PC-9 (cell line): ENCODE measurements around the gene CDK5RAP1. TPM values are rescaled to one million over a fixed set of nuclear protein-coding genes. Genes with fewer than 3 reads are reported as not detected.
"Not testable (repeated sequence)": the region's sequence is repeated elsewhere in the genome, so short reads cannot be mapped to it uniquely, and the experiment has no call there.

Source experiments
- BruUV-seq: library from RNA; stranded (reverse); fragments of 400-500 nt; replicated peaks from 2 replicates; lab custom pipeline; 2021; lab: Mats Ljungman, UMichigan
- CTCF ChIA-PET: fragments of 300-600 bp; sonication (Branson Sonifier 250); formaldehyde crosslinking; loops from one replicate; lab custom pipeline; 2022; ENCODE audit warnings: antibody characterized with exemption; lab: Charles Lee
- POLR2A ChIA-PET: fragments of 300-600 bp; sonication (Branson Sonifier 250); formaldehyde crosslinking; loops from one replicate; lab custom pipeline; 2022; ENCODE audit warnings: antibody characterized with exemption; ENCODE audit not compliant: unreplicated experiment; lab: Charles Lee
- DNase-seq, 2 experiments: peaks; one replicate each; pipeline versions ENCODE4 v3.0.0 to v3.0.0-alpha.2; 2015 to 2022; ENCODE audit warnings: mixed read lengths in 1 of 2
- H2AFZ ChIP-seq: fragments of 200-600 bp; sonication (generic); 2 replicates; pipeline ENCODE4 v1.8.1; 2017; ENCODE audit warnings: antibody characterized with exemption
- H3F3A ChIP-seq: fragments of 200-600 bp; sonication (generic); 2 replicates; pipeline ENCODE4 v1.8.1; 2017; ENCODE audit warnings: antibody characterized with exemption, mild to moderate bottlenecking, low read depth; ENCODE audit not compliant: insufficient read depth
- H3K27ac ChIP-seq: fragments of 200-600 bp; sonication (generic); 2 replicates; pipeline ENCODE4 v1.6.1; 2016; ENCODE audit warnings: mixed run types
- H3K27me3 ChIP-seq: fragments of 200-600 bp; sonication (generic); 2 replicates; pipeline ENCODE4 v1.6.1; 2016; ENCODE audit warnings: low read depth, mixed run types; ENCODE audit not compliant: insufficient read depth
- H3K36me3 ChIP-seq: fragments of 200-600 bp; sonication (generic); 2 replicates; pipeline ENCODE4 v1.6.1; 2016; ENCODE audit warnings: low read depth, mixed run types
- H3K4me1 ChIP-seq: fragments of 200-600 bp; sonication (generic); replicated peaks from 2 replicates; pipeline ENCODE4 v1.6.1; 2016; ENCODE audit warnings: mixed run types; ENCODE audit not compliant: insufficient read depth
- H3K4me2 ChIP-seq: fragments of 200-600 bp; sonication (generic); 2 replicates; pipeline ENCODE4 v1.6.1; 2017; ENCODE audit warnings: mixed run types
- H3K4me3 ChIP-seq: fragments of 200-600 bp; sonication (generic); 2 replicates; pipeline ENCODE4 v1.6.1; 2016; ENCODE audit warnings: mixed run types
- H3K79me2 ChIP-seq: fragments of 200-600 bp; sonication (generic); 2 replicates; pipeline ENCODE4 v1.6.1; 2017; ENCODE audit warnings: low read depth, mixed run types
- H3K9me2 ChIP-seq: fragments of 200-600 bp; sonication (generic); 2 replicates; pipeline ENCODE4 v1.8.1; 2017; ENCODE audit warnings: mild to moderate bottlenecking; ENCODE audit not compliant: insufficient read depth
- H3K9me3 ChIP-seq: fragments of 200-600 bp; sonication (generic); 2 replicates; pipeline ENCODE4 v1.8.1; 2016; ENCODE audit warnings: low read depth; ENCODE audit not compliant: insufficient read depth
- H4K20me1 ChIP-seq: fragments of 200-600 bp; sonication (generic); 2 replicates; pipeline ENCODE4 v1.8.1; 2017; ENCODE audit not compliant: insufficient read depth
- EZH2 ChIP-seq: fragments of 200-600 bp; sonication (generic); IDR thresholded peaks from 2 replicates; pipeline ENCODE4 v1.8.0; 2017; ENCODE audit warnings: antibody characterized with exemption, low read depth
- intact Hi-C: fragments of 100-400 bp; cut with micrococcal nuclease; formaldehyde crosslinking; loops from one replicate; pipeline ENCODE4 v1.10.0; 2022; ENCODE audit not compliant: unreplicated experiment
- total RNA-seq: library from RNA; stranded (reverse); gene quantifications from 2 replicates; pipeline ENCODE4 v1.2.3, GENCODE V29; 2021
- TF ChIP-seq, protein P1 (sequence below): fragments of 200-600 bp; sonication (generic); conservative IDR thresholded peaks from 2 replicates; pipeline ENCODE4 v1.6.1; 2017; ENCODE audit warnings: mixed run types, antibody characterized with exemption, mild to moderate bottlenecking, moderate library complexity

The CDK5RAP1 gene
- total RNA-seq, 1 experiment from 2014 or later = 45.3 TPM

DNA sequence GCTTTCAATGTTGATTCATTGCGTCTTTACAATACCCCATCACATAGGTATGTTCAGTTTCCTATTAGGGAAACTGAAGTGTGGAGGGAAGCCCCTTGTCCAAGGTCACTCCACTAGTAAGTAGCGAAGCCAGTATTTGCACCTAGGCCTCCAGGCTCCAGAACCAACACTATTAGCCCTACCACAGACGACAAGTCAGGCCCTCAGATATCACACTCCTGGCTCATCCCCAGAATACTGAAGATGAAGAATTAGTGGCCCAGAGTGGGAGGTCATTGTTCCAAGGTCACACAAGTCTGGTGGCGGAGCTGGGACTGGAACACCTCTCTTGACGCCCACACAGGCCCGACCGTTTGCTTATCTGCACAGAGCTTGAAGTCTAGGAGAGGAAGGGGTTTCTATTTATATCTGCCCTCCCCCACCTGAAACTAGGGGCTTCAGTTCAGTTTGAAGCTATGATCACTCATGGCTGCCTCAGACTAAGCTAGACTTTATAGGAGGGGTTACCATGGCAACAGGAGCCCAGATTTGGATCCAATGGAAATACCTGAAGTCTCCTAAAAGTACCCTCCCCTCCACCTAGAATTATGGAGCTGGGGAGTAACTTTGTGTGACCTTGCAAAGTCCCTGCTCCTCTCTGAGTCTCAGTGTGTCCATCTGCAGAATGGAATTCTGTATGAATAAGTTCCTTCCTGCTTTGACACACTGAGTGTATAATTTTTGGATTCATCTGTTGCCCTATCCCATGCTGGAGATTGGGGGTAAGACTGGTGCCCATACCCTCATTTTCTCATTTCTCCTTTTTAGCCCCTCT, 40.0 kb upstream of the CDK5RAP1 start:
- Histone ChIP-seq H3F3A (peaks cover 17% of the 10 kb centered on the region), H3K9me3 (no peaks in the 10 kb centered on the region), H3K27ac (no peak overlapping the region), H3K4me3 (no peak overlapping the region), H2AFZ (no peak overlapping the region), H3K9me2 (no peaks in the 10 kb centered on the region), H3K36me3 (no peaks in the 10 kb centered on the region), H3K27me3 (no peaks in the 10 kb centered on the region), H4K20me1 (no peaks in the 10 kb centered on the region), H3K79me2 (no peaks in the 10 kb centered on the region), H3K4me1 (peaks cover 4% of the 10 kb centered on the region; the same call in 1 of the 2 replicates), H3K4me2 (no peak overlapping the region)
- DNase-seq = no peak
- BruUV-seq = no TSS peak
- TF ChIP-seq, protein P1, sequence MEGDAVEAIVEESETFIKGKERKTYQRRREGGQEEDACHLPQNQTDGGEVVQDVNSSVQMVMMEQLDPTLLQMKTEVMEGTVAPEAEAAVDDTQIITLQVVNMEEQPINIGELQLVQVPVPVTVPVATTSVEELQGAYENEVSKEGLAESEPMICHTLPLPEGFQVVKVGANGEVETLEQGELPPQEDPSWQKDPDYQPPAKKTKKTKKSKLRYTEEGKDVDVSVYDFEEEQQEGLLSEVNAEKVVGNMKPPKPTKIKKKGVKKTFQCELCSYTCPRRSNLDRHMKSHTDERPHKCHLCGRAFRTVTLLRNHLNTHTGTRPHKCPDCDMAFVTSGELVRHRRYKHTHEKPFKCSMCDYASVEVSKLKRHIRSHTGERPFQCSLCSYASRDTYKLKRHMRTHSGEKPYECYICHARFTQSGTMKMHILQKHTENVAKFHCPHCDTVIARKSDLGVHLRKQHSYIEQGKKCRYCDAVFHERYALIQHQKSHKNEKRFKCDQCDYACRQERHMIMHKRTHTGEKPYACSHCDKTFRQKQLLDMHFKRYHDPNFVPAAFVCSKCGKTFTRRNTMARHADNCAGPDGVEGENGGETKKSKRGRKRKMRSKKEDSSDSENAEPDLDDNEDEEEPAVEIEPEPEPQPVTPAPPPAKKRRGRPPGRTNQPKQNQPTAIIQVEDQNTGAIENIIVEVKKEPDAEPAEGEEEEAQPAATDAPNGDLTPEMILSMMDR = no peak
- TF ChIP-seq EZH2 = no peak
- POLR2A ChIA-PET = interaction anchor here (0.6 kb wide), 1 partner anchor 121 kb away, joined by 4 read pairs; no protein-coding TSS in a partner anchor
- intact Hi-C loops = no loop called here
- CTCF ChIA-PET = interaction anchor here (0.6 kb wide), 3 partner anchors 23 to 117 kb away, joined by 3 to 5 read pairs (median 4); partner anchors contain the start of gene CDK5RAP1

DNA sequence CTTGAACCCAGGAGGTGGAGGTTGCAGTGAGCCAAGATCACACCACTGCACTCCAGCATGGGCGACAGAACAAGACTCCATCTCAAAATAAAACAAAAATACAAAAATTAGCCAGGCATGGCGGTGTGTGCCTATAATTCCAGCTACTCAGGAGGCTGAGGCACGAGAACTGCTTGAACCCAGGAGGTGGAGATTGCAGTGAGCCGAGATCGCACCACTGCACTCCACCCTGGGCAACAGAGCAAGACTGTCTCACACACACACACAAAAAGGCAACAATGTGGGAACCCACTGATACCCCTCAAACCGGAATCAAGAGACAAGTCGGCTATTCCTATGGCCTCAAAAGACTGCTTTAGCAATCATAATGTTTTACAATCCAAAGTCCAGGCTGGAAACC, 39.2 kb upstream of the CDK5RAP1 start:
- POLR2A ChIA-PET = interaction anchor here (0.6 kb wide), 1 partner anchor 122 kb away, joined by 4 read pairs; no protein-coding TSS in a partner anchor
- DNase-seq, intact Hi-C loops: not testable (repeated sequence)

DNA sequence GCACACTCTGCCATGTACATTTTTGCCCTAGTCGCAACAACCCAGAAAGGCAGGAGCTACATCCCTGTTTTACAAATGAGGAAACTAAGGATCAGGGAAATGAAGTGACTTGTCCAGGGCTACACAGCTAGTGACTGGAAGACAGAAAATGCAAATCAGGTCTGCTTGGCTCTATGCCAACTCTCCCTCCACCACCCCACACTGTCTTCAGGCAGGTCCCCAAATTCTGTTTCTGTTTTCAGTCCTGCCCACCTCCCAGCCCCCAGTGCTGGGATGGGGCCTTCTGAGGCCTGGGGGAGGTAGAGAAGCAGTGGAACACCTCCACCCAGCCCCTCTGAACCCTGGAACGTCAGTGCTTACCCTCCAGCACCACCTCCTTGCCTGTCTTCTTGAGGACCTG, 37.2 kb upstream of the CDK5RAP1 start:
- ChIA-PET CTCF (no interaction called here), POLR2A (interaction anchor here (0.5 to 0.6 kb wide), 2 partner anchors 17 to 557 kb away, joined by 6 to 9 read pairs; no protein-coding TSS in a partner anchor)
- BruUV-seq = no TSS peak

More for the DNA sequence above, 39.2 kb upstream of the CDK5RAP1 start:
- not testable (repeated sequence) for H3K79me2 ChIP-seq, H3K27ac ChIP-seq, H3K4me1 ChIP-seq, BruUV-seq, H3K4me2 ChIP-seq, H3K9me3 ChIP-seq, H3K9me2 ChIP-seq, H3K4me3 ChIP-seq, H3K36me3 ChIP-seq, H3K27me3 ChIP-seq, H4K20me1 ChIP-seq, H2AFZ ChIP-seq
- CTCF ChIA-PET = interaction anchor here (0.6 kb wide), 1 partner anchor 118 kb away, joined by 5 read pairs; no protein-coding TSS in a partner anchor
- H3F3A ChIP-seq = peaks cover 17% of the 10 kb centered on the region

More for the DNA sequence above, 37.2 kb upstream of the CDK5RAP1 start:
- Histone ChIP-seq H3K9me3 (no peaks in the 10 kb centered on the region), H3K79me2 (no peaks in the 10 kb centered on the region), H3K27ac (no peak overlapping the region), H3K9me2 (no peaks in the 10 kb centered on the region), H2AFZ (no peak overlapping the region), H3K4me1 (no peaks in the 10 kb centered on the region), H3K4me2 (no peak overlapping the region), H4K20me1 (no peaks in the 10 kb centered on the region), H3K36me3 (no peaks in the 10 kb centered on the region), H3F3A (peaks cover 8% of the 10 kb centered on the region), H3K27me3 (no peaks in the 10 kb centered on the region), H3K4me3 (no peak overlapping the region)
- DNase-seq = no peak
- intact Hi-C loops = no loop called here
- TF ChIP-seq, protein P1 = no peak
- TF ChIP-seq EZH2 = no peak
